ENCODE data around the gene ACSS2. TPM values are rescaled to one million over a fixed set of nuclear protein-coding genes. Genes with fewer than 3 reads are reported as not detected.
A peak's percentile ranks its signal among the peaks of the same experiment; 100 is the strongest.

The ACSS2 gene
- total RNA-seq, 1 donor from 2014 or later, result 146 TPM

DNA sequence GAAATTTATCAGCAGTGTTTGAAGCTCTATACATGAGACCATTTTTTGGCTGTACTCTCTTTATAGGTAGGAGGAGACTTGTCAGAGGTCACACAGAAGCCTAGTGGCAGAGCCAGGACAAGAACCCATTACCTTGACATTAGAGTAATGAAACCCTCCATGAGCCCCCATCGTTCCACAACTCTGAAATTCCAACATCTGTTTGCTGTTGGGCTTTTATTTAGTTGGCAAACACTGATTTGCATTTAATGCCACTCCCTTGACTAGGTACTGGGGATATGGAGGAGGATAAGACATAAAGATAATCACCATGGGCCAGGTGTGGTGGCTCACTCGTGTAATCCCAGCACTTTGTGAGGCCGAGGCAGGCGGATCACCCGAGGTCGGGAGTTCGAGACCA lies 77.5 kb downstream of the ACSS2 start:
- TF ChIP-seq CTCF (IDR thresholded peaks at IDR 0.05), result no peak
- intact Hi-C loops (cut with DNase I), result no loop called here

GRCh38 chr20:34954904-34955230 lies 78.5 kb downstream of the ACSS2 start:
- no peak for DNase-seq
- Histone ChIP-seq H3K36me3 (peaks cover 7% of the 10 kb centered on the region), H3K9me3 (no peaks in the 10 kb centered on the region), H3K27ac (peak overlapping the region; percentile 87), H3K27me3 (no peaks in the 10 kb centered on the region), H3K4me1 (peaks cover 12% of the 10 kb centered on the region), H3K4me3 (peak overlapping the region; percentile 66)
- TF ChIP-seq CTCF (IDR thresholded peaks at IDR 0.05), result no peak
- intact Hi-C loops (cut with DNase I), result loop anchor here (5.0 kb wide), 1 partner anchor 83 kb away; the partner anchor contains the start of gene GGT7
- ATAC-seq, result peak; percentile 2

More for the DNA sequence above, 77.5 kb downstream of the ACSS2 start:
- no peaks in the 10 kb centered on the region for H3K27me3 ChIP-seq
- H3K36me3 ChIP-seq, result peaks cover 13% of the 10 kb centered on the region
- no peaks in the 10 kb centered on the region for H3K9me3 ChIP-seq
- H3K4me3 ChIP-seq, result no peak overlapping the region
- DNase-seq (no peak), ATAC-seq (no peak)
- H3K27ac ChIP-seq, result no peak overlapping the region
- H3K4me1 ChIP-seq, result peaks cover 12% of the 10 kb centered on the region

- Histone ChIP-seq H3K36me3 (peaks cover 7% of the 10 kb centered on the region), H3K27ac (peak within 1 kb of the TSS; percentile 87), H3K4me3 (peak within 1 kb of the TSS; percentile 66), H3K9me3 (no peaks in the 10 kb centered on the region), H3K4me1 (peaks cover 12% of the 10 kb centered on the region), H3K27me3 (no peaks in the 10 kb centered on the region)
- peak; percentile 99 for DNase-seq
- ATAC-seq, result peak; percentile 98
- intact Hi-C loops (cut with DNase I), result loop anchor here (5.0 kb wide), 1 partner anchor 83 kb away; the partner anchor contains the start of gene GGT7
- TF ChIP-seq CTCF (IDR thresholded peaks at IDR 0.05), result peak; percentile 47
These were observed 79.0 kb downstream of the ACSS2 start, which contains the start of the genes GSS and MYH7B for GRCh38 chr20:34955231-34956040. TSS of gene GSS (minus strand) at chr20:34955806. CDS start at chr20:34951852, 3,954 bp downstream. TSS of gene MYH7B (plus strand) at chr20:34955868. CDS start at chr20:34978006, 22,138 bp downstream.

GRCh38 chr20:34956041-34956458 lies 79.6 kb downstream of the ACSS2 start:
- Histone ChIP-seq H3K27ac (peak overlapping the region; percentile 87), H3K4me3 (peak overlapping the region; percentile 66), H3K36me3 (peaks cover 4% of the 10 kb centered on the region), H3K27me3 (no peaks in the 10 kb centered on the region), H3K4me1 (peaks cover 12% of the 10 kb centered on the region), H3K9me3 (no peaks in the 10 kb centered on the region)
- DNase-seq (no peak), ATAC-seq (no peak)
- TF ChIP-seq CTCF (IDR thresholded peaks at IDR 0.05), result peak; percentile 22
- intact Hi-C loops (cut with DNase I), result loop anchor here (5.0 kb wide), 1 partner anchor 84 kb away; the partner anchor contains the start of gene GGT7

DNA sequence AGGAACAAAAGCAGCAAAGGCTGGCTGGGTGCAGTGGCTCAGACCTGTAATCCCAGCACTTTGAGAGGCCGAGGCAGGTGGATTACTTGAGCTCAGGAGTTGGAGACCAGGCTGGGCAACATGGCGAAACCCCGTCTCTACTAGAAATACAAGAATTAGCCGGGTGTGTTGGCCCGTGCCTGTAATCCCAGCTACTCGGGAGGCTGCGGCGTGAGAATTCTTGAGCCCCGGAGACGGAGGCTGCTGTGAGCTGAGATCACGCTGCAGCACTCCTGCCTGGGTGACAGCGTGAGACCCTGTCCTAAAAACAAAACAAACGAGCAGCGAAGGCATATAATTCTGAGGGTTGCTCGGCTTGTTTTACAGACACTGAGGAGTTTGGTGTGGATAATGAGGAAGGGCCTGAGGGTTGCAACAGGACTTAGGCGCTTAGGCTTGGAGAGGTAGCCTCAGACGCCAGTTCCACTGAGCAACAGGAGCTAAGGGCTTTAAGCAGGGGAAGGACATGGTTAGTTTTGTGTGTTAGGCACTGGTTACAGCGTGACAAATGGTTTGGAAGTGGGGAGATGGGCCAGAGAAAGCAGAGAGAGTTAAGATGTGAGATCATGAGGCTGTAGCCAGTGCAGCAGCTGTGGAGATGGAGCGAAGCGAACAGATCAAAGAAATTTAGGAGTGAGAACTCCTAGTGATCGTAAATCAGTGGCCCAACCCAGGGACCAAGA lies 80.5 kb downstream of the ACSS2 start:
- TF ChIP-seq CTCF (IDR thresholded peaks at IDR 0.05), result no peak
- intact Hi-C loops (cut with DNase I), result loop anchor here (5.0 kb wide), 1 partner anchor 85 kb away; the partner anchor contains the start of gene GGT7

More for the DNA sequence above, 80.5 kb downstream of the ACSS2 start:
- H3K4me3 ChIP-seq, result no peak overlapping the region
- ATAC-seq (no peak), DNase-seq (no peak)
- no peaks in the 10 kb centered on the region for H3K36me3 ChIP-seq
- H3K4me1 ChIP-seq, result peaks cover 12% of the 10 kb centered on the region
- peak overlapping the region; percentile 87 for H3K27ac ChIP-seq
- no peaks in the 10 kb centered on the region for H3K9me3 ChIP-seq
- no peaks in the 10 kb centered on the region for H3K27me3 ChIP-seq

Data from upper lobe of right lung (tissue), 1 donor.